SU-DHL-6 (cell line): ENCODE results near the gene TCP10L.

Source experiments
- H2AFZ ChIP-seq: fragments of 200-600 bp; sonication (generic); 2 replicates; pipeline ENCODE4 v1.6.1; 2014; ENCODE audit warnings: low read depth, mild to moderate bottlenecking, moderate library complexity, mixed read lengths, antibody characterized with exemption, low read length; ENCODE audit not compliant: severe bottlenecking
- H3F3A ChIP-seq: fragments of 200-600 bp; shearing (Covaris generic); 2 replicates; pipeline ENCODE4 v1.6.0; 2016; ENCODE audit warnings: antibody characterized with exemption, mild to moderate bottlenecking; ENCODE audit not compliant: insufficient read depth
- H3K27ac ChIP-seq: fragments of 200-600 bp; sonication (generic); 2 replicates; pipeline ENCODE4 v1.5.1; 2016; ENCODE audit warnings: low read depth, mild to moderate bottlenecking, low read length, moderate library complexity, mixed read lengths
- H3K27me3 ChIP-seq: fragments of 200-600 bp; sonication (generic), shearing (Covaris generic); 2 replicates; pipeline ENCODE4 v1.6.0; 2014; ENCODE audit warnings: mild to moderate bottlenecking, low read length
- H3K36me3 ChIP-seq: fragments of 200-600 bp; sonication (generic); 2 replicates; pipeline ENCODE4 v1.6.1; 2014; ENCODE audit warnings: mild to moderate bottlenecking, low read length, mixed read lengths
- H3K4me2 ChIP-seq: fragments of 300-600, 200-600 bp; shearing (Covaris generic), sonication (generic); 2 replicates; pipeline ENCODE4 v1.6.0; 2014; ENCODE audit warnings: low read length, low read depth, mild to moderate bottlenecking; ENCODE audit not compliant: poor library complexity, severe bottlenecking
- H3K4me3 ChIP-seq: fragments of 200-600 bp; sonication (generic); 2 replicates; pipeline ENCODE4 v1.5.1; 2014; ENCODE audit warnings: antibody characterized with exemption, low read length, mild to moderate bottlenecking, mixed read lengths; ENCODE audit not compliant: insufficient read depth, poor library complexity, severe bottlenecking
- H3K79me2 ChIP-seq: fragments of 200-600 bp; sonication (generic); 2 replicates; pipeline ENCODE4 v1.6.1; 2014; ENCODE audit warnings: mild to moderate bottlenecking, low read length, moderate library complexity; ENCODE audit not compliant: insufficient read depth
- H3K9ac ChIP-seq: fragments of 200-600 bp; sonication (generic); 2 replicates; pipeline ENCODE4 v1.7.0; 2014; ENCODE audit warnings: mild to moderate bottlenecking, low read length
- H3K9me2 ChIP-seq: fragments of 200-600 bp; sonication (generic); replicated peaks from 2 replicates; pipeline ENCODE4 v1.6.1; 2014; ENCODE audit warnings: low read length; ENCODE audit not compliant: insufficient read depth
- H3K9me3 ChIP-seq: fragments of 200-600 bp; sonication (generic); 2 replicates; pipeline ENCODE4 v1.6.1; 2014; ENCODE audit warnings: low read length, mixed read lengths; ENCODE audit not compliant: insufficient read depth
- H4K20me1 ChIP-seq: fragments of 200-600 bp; sonication (generic); 2 replicates; pipeline ENCODE4 v1.6.1; 2014; ENCODE audit warnings: low read depth, mild to moderate bottlenecking, antibody characterized with exemption, low read length, moderate library complexity, mixed read lengths
- CTCF ChIP-seq: fragments of 200-600 bp; sonication (generic); IDR thresholded peaks from one replicate; pipeline ENCODE4 v1.5.1; 2017; ENCODE audit warnings: antibody characterized with exemption, mild to moderate bottlenecking, low read length, moderate library complexity; ENCODE audit not compliant: insufficient read depth, poor library complexity, severe bottlenecking
- EZH2phosphoT487 ChIP-seq: fragments of 200-600 bp; sonication (generic), shearing (Covaris generic); conservative IDR thresholded peaks from 2 replicates; pipeline ENCODE4 v1.6.1; 2018; ENCODE audit warnings: mild to moderate bottlenecking, antibody characterized with exemption, low read length, moderate library complexity, mixed read lengths

The TCP10L gene

GRCh38 chr21:32613436-32614043, 28.2 kb upstream of the TCP10L start:
- Histone ChIP-seq H4K20me1 (peaks cover 8% of the 10 kb centered on the region), H3K4me2 (peak overlapping the region; percentile 69), H3K4me3 (peak overlapping the region; percentile 72), H3K27me3 (no peaks in the 10 kb centered on the region), H3K9me2 (no peaks in the 10 kb centered on the region), H3K27ac (no peak overlapping the region), H3K9ac (no peak overlapping the region; the same call in 1 of the 2 replicates), H3K9me3 (no peaks in the 10 kb centered on the region), H3F3A (no peaks in the 10 kb centered on the region; the same call in 1 of the 2 replicates), H3K36me3 (0 out of 2 replicates have a peak, but pooled peaks cover 3% of the 10 kb centered on the region), H2AFZ (no peak overlapping the region), H3K79me2 (peaks cover 20% of the 10 kb centered on the region)
- TF ChIP-seq EZH2phosphoT487 = no peak
- no peak for TF ChIP-seq CTCF

- Histone ChIP-seq H3K9ac (peak overlapping the region; percentile 70), H3K9me3 (no peaks in the 10 kb centered on the region), H3K4me2 (peak overlapping the region; percentile 69), H3K79me2 (peaks cover 20% of the 10 kb centered on the region), H3K36me3 (0 out of 2 replicates have a peak, but pooled peaks cover 3% of the 10 kb centered on the region), H3K4me3 (peak overlapping the region; percentile 72), H4K20me1 (peaks cover 8% of the 10 kb centered on the region), H3F3A (no peaks in the 10 kb centered on the region; the same call in 1 of the 2 replicates), H3K9me2 (no peaks in the 10 kb centered on the region), H3K27ac (no peak overlapping the region), H3K27me3 (no peaks in the 10 kb centered on the region), H2AFZ (peak overlapping the region; percentile 95)
- no peak for TF ChIP-seq CTCF
- no peak for TF ChIP-seq EZH2phosphoT487
Measured at GRCh38 chr21:32612999-32613337, 27.6 kb upstream of the TCP10L start.

DNA sequence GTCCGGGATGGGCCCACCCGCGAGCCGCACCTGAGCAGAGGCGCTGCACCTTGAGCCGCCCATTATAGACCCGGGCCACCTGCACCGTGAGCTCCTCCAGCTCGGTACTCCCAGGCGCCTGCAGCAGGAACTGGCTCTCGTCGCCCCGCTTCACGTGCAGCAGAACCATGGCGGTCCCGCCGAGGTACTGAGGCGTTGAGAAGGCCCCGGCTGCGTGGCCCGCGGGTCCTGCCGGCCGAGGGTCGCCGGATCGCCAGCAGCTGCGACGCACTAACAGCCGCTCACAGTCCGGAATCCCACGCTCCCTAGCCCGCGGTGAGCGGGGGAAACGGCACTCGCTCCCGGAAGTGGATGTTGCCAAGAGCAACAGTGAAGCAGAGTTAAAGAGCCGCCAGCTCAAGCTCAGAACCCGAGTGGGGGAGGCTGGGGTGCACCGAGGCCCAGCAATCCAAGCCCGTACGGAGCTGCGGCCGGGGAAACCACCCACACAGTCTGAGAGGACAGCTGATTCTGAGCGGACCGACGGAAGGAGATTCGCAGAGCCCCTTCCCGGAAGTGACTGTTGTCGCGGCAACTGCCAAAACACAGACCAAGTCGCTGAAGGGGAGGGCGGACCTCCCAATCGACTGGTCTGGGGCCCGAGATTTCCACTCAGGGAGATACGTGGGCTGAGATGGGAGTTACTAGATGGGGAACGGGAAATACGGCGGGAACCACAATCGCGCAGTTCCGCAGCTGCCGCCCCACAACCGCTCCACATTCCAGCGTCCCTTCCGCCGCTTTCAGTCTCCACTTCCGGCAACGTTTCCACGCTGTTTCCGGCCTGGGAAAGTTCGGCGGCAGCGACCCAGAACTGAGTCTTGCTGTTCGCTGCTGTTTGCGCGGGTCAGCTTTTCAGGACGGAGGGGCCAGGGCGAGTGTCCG, 27.0 kb upstream of the TCP10L start, which contains the start of gene CFAP298:
TSS of gene CFAP298 (minus strand) at position 303 of the 924 bp plus-strand sequence. CDS start at position 169, 134 bp downstream.
- 0 out of 2 replicates have a peak, but pooled peaks cover 3% of the 10 kb centered on the region for H3K36me3 ChIP-seq
- peaks cover 20% of the 10 kb centered on the region for H3K79me2 ChIP-seq
- H3K4me3 ChIP-seq = peak within 1 kb of the TSS; percentile 72
- peak within 1 kb of the TSS; percentile 95 for H2AFZ ChIP-seq
- peaks cover 8% of the 10 kb centered on the region for H4K20me1 ChIP-seq
- H3K9ac ChIP-seq = peak within 1 kb of the TSS; percentile 70
- peak within 1 kb of the TSS; percentile 70 for H3K27ac ChIP-seq
- TF ChIP-seq EZH2phosphoT487 (no peak), CTCF (no peak)
- H3K9me3 ChIP-seq = no peaks in the 10 kb centered on the region
- no peaks in the 10 kb centered on the region for H3K27me3 ChIP-seq
- H3K9me2 ChIP-seq = no peaks in the 10 kb centered on the region
- no peaks in the 10 kb centered on the region; the same call in 1 of the 2 replicates for H3F3A ChIP-seq
- H3K4me2 ChIP-seq = peak within 1 kb of the TSS; percentile 69
